HepG2 (cell line): ENCODE measurements around the gene BAG5. TPM values are rescaled to one million over a fixed set of nuclear protein-coding genes. Genes with fewer than 3 reads are reported as not detected.

Source experiments
- AKAP8 ChIP-seq: sonication (generic); formaldehyde crosslinking; IDR thresholded peaks from 2 replicates; pipeline ENCODE4 v1.5.1; 2020; ENCODE audit warnings: mild to moderate bottlenecking, missing genetic modification reagents
- CAMTA2 ChIP-seq: sonication (generic); formaldehyde crosslinking; IDR thresholded peaks from 2 replicates; pipeline ENCODE4 v1.4.0; 2020; ENCODE audit warnings: mild to moderate bottlenecking, missing genetic modification reagents, borderline replicate concordance
- CENPT ChIP-seq: sonication (generic); formaldehyde crosslinking; IDR thresholded peaks from 2 replicates; pipeline ENCODE4 v1.8.0; 2022; ENCODE audit warnings: low read depth, mild to moderate bottlenecking, moderate library complexity, missing genetic modification reagents
- GATAD1 ChIP-seq: IDR thresholded peaks from 2 replicates; pipeline ENCODE4 v1.6.1; 2016; ENCODE audit warnings: missing genetic modification reagents, missing compliant biosample characterization
- HNRNPL ChIP-seq: fragments of 200-400 bp; formaldehyde crosslinking; IDR thresholded peaks from 2 replicates; pipeline ENCODE4 v1.6.1; 2017; ENCODE audit warnings: mild to moderate bottlenecking, low read depth, low read length
- KLF13 ChIP-seq: sonication (generic); formaldehyde crosslinking; IDR thresholded peaks from 2 replicates; pipeline ENCODE4 v1.4.0; 2020; ENCODE audit warnings: mild to moderate bottlenecking, missing genetic modification reagents
- KMT2A ChIP-seq: sonication (generic); formaldehyde crosslinking; IDR thresholded peaks from 2 replicates; pipeline ENCODE4 v1.4.0; 2020; ENCODE audit warnings: missing genetic modification reagents
- NCOA5 ChIP-seq: sonication (generic); formaldehyde crosslinking; IDR thresholded peaks from 2 replicates; pipeline ENCODE4 v1.4.0; 2020; ENCODE audit warnings: missing genetic modification reagents
- PITX1 ChIP-seq: sonication (generic); formaldehyde crosslinking; IDR thresholded peaks from 2 replicates; pipeline ENCODE4 v1.5.1; 2020; ENCODE audit warnings: mild to moderate bottlenecking, missing genetic modification reagents
- PTBP1 ChIP-seq: fragments of 200-400 bp; formaldehyde crosslinking; IDR thresholded peaks from 2 replicates; pipeline ENCODE4 v1.6.1; 2018; ENCODE audit warnings: low read length, low read depth; ENCODE audit not compliant: poor library complexity, severe bottlenecking
- RBM39 ChIP-seq: fragments of 200-400 bp; formaldehyde crosslinking; IDR thresholded peaks from one replicate; pipeline ENCODE4 v1.6.1; 2018; ENCODE audit warnings: antibody characterized with exemption, mild to moderate bottlenecking, low read depth, low read length; ENCODE audit not compliant: poor library complexity, severe bottlenecking
- RCOR2 ChIP-seq: IDR thresholded peaks from 2 replicates; pipeline ENCODE4 v1.6.1; 2016; ENCODE audit warnings: missing biosample characterization, missing genetic modification reagents
- RXRB ChIP-seq: IDR thresholded peaks from 2 replicates; pipeline ENCODE4 v1.6.1; 2016; ENCODE audit warnings: borderline replicate concordance, missing genetic modification reagents, missing compliant biosample characterization
- SP1 ChIP-seq, 2 experiments: fragments of 450-650 bp in 1 of 2; sonication (generic) in 1 of 2; formaldehyde crosslinking in 1 of 2; IDR thresholded peaks; 2 replicates each; pipeline versions ENCODE4 v1.4.0 to v1.6.1; 2016 to 2020; ENCODE audit warnings: missing genetic modification reagents in 1 of 2
- STAG1 ChIP-seq: sonication (generic); formaldehyde crosslinking; IDR thresholded peaks from 2 replicates; pipeline ENCODE4 v1.4.0; 2020; ENCODE audit warnings: missing genetic modification reagents
- TBX2 ChIP-seq: sonication (generic); formaldehyde crosslinking; IDR thresholded peaks from 2 replicates; pipeline ENCODE4 v1.5.0; 2020; ENCODE audit warnings: missing genetic modification reagents, mild to moderate bottlenecking, borderline replicate concordance
- ZNF460 ChIP-seq: sonication (generic); formaldehyde crosslinking; IDR thresholded peaks from 2 replicates; pipeline ENCODE4 v1.5.1; 2020; ENCODE audit warnings: missing genetic modification reagents, mild to moderate bottlenecking, borderline replicate concordance
- ZNF619 ChIP-seq: sonication (generic); formaldehyde crosslinking; IDR thresholded peaks from 2 replicates; pipeline ENCODE4 v1.4.0; 2020; ENCODE audit warnings: mild to moderate bottlenecking, missing genetic modification reagents
- ZNF7 ChIP-seq: IDR thresholded peaks from 2 replicates; pipeline ENCODE4 v1.6.1; 2016; ENCODE audit warnings: missing biosample characterization, missing genetic modification reagents
- ZNF713 ChIP-seq: sonication (generic); formaldehyde crosslinking; IDR thresholded peaks from 2 replicates; pipeline ENCODE4 v1.4.0; 2020; ENCODE audit warnings: mild to moderate bottlenecking, missing genetic modification reagents
- ZNF770 ChIP-seq: sonication (generic); formaldehyde crosslinking; IDR thresholded peaks from 2 replicates; pipeline ENCODE4 v1.5.0; 2020; ENCODE audit warnings: mild to moderate bottlenecking, missing genetic modification reagents
- ZSCAN25 ChIP-seq: sonication (generic); formaldehyde crosslinking; IDR thresholded peaks from 2 replicates; pipeline ENCODE4 v1.8.0; 2022; ENCODE audit warnings: mild to moderate bottlenecking, missing genetic modification reagents
- polyA plus RNA-seq, 8 experiments: library from polyadenylated mRNA; depleted of rRNA in 3 of 8; stranded (reverse) in 7 of 8; unstranded in 1 of 8; fragments of >200 nt; fragmentation: Illumina TruSeq in 4 of 8; extraction: Trizol in 4 of 8; gene quantifications; 2 replicates each; pipeline versions ENCODE4 v1.2.1 to v1.2.3, GENCODE V29; 2011 to 2016; ENCODE audit warnings: low read depth in 4 of 8, missing spikeins in 1 of 8, mixed read lengths in 1 of 8; ENCODE audit not compliant: insufficient read depth in 1 of 8
- total RNA-seq, 5 experiments: library from RNA; depleted of rRNA; stranded (reverse); fragments of >200 nt; fragmentation: Illumina TruSeq; extraction: Trizol; gene quantifications; 2 replicates each; pipeline ENCODE4 v1.2.3, GENCODE V29; 2016; ENCODE audit warnings: low read depth in 1 of 5
- TF ChIP-seq, protein P1 (sequence below), 2 experiments: sonication (generic) in 1 of 2; formaldehyde crosslinking in 1 of 2; IDR thresholded peaks; 2 replicates each; pipeline versions ENCODE4 v1.4.0 to v1.6.1; 2018 to 2020; ENCODE audit warnings: missing genetic modification reagents in 2 of 2, borderline replicate concordance in 1 of 2, low read depth in 1 of 2, mild to moderate bottlenecking in 1 of 2, missing biosample characterization in 1 of 2
- TF ChIP-seq, protein P2 (sequence below): sonication (generic); formaldehyde crosslinking; IDR thresholded peaks from 2 replicates; pipeline ENCODE4 v1.4.0; 2020; ENCODE audit warnings: mild to moderate bottlenecking, missing genetic modification reagents

Gene BAG5
- total and polyA plus RNA-seq, 2 of the 13 experiments (the other 11 are each of a cell fraction or from before 2014, with no cell fraction given): 3.5 to 21.0 TPM

DNA sequence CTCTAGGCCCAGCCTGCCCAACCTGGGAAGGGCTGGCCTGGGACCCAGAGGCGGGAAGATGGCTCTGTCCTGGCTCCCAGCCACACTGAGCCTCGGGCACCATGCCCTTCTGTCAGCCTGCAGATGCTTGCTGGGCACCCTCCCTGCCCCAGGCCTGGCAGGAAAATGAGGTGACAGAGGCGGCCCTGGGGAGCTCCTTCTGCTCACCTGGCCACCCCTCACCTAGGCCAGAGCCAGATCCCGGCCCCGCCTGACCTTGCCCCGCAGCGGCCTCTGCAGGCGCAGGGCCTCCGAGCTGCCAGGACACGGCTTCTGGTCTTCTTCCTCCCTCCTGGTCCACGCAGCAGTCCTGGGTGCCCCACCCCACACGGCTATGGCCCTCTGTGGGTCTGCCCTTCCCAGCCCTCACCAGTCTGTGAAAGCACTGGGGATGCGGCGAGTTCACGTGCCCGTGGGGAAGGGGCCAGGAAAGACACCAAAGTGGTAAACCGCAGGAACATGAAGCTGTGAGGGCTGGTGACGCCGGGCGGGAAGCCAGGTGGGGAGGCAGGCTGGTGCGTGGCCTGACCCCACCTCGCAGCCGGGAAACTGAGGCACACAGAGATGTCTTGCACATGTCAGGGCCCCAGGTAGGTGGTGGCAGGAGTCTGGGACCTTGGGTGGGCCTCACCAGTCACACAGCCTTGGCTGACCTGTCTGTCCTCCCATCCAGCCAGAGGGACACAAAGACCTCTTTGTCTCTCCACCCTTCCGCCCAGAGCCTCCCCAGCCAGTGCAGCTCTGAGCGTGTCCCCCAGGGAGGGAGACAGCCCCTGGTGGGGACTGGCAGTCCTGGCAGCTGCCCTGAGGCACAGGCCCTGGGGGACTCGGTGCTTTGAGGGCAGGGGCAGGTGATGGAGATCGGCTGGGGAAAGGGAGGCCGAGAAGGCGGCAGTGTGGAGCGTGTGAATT is 12.8 kb downstream of the BAG5 start (continued):
- TF ChIP-seq STAG1 (CRISPR knock-in tag) (peak; percentile 44), RXRB (CRISPR knock-in tag) (peak; percentile 47; the same call in 1 of the 2 replicates), NCOA5 (no peak), TBX2 (CRISPR knock-in tag) (peak; percentile 55), PITX1 (CRISPR knock-in tag) (peak; percentile 15; the same call in 1 of the 2 replicates), PTBP1 (no peak), ZNF460 (CRISPR knock-in tag) (peak; percentile 10; the same call in 1 of the 2 replicates), HNRNPL (peak; percentile 77; the same call in 1 of the 2 replicates), ZNF713 (CRISPR knock-in tag) (no peak), KMT2A (CRISPR knock-in tag) (no peak), ZNF7 (no peak), KLF13 (CRISPR knock-in tag) (0 out of 2 replicates have a peak, but pooled peaks have one; percentile 24), ZNF770 (CRISPR knock-in tag) (peak; percentile 75), ZNF619 (no peak), RCOR2 (CRISPR knock-in tag) (0 out of 2 replicates have a peak, but pooled peaks have one; percentile 22), ZSCAN25 (CRISPR knock-in tag) (no peak), RBM39 (no peak), AKAP8 (CRISPR knock-in tag) (0 out of 2 replicates have a peak, but pooled peaks have one; percentile 41), GATAD1 (CRISPR knock-in tag) (no peak; the same call in 1 of the 2 replicates), CENPT (CRISPR knock-in tag) (no peak), SP1 (IDR thresholded peaks at IDR 0.05) (no peak), SP1 (CRISPR knock-in tag; IDR thresholded peaks at IDR 0.05) (no peak), CAMTA2 (CRISPR knock-in tag) (no peak)
- TF ChIP-seq, protein P1, sequence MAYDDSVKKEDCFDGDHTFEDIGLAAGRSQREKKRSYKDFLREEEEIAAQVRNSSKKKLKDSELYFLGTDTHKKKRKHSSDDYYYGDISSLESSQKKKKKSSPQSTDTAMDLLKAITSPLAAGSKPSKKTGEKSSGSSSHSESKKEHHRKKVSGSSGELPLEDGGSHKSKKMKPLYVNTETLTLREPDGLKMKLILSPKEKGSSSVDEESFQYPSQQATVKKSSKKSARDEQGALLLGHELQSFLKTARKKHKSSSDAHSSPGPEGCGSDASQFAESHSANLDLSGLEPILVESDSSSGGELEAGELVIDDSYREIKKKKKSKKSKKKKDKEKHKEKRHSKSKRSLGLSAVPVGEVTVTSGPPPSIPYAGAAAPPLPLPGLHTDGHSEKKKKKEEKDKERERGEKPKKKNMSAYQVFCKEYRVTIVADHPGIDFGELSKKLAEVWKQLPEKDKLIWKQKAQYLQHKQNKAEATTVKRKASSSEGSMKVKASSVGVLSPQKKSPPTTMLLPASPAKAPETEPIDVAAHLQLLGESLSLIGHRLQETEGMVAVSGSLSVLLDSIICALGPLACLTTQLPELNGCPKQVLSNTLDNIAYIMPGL (CRISPR knock-in tag; IDR thresholded peaks at IDR 0.05; ENCODE audit: borderline replicate concordance in 1 of 2, low read depth in 1 of 2): peak in 1 of 2 experiments; percentile 78; a peak in 2 of 4 replicates
- TF ChIP-seq, protein P2, sequence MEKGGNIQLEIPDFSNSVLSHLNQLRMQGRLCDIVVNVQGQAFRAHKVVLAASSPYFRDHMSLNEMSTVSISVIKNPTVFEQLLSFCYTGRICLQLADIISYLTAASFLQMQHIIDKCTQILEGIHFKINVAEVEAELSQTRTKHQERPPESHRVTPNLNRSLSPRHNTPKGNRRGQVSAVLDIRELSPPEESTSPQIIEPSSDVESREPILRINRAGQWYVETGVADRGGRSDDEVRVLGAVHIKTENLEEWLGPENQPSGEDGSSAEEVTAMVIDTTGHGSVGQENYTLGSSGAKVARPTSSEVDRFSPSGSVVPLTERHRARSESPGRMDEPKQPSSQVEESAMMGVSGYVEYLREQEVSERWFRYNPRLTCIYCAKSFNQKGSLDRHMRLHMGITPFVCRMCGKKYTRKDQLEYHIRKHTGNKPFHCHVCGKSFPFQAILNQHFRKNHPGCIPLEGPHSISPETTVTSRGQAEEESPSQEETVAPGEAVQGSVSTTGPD (CRISPR knock-in tag): no peak
